Cerebellar nuclear complex (tissue), 1 donor: ENCODE results near the gene MRPL4.

Experiments used
- DNase-seq, 2 experiments: peaks; one replicate each; lab custom pipeline; 2025; lab: John Stamatoyannopoulos, UW

Gene MRPL4

GRCh38 chr19:10251792-10252694, at the start of gene MRPL4:
Gene MRPL4 (plus strand): TSS chr19:10252214. CDS start chr19:10252254, 40 bp downstream.
- peak; percentile 92 to 95 for DNase-seq

GRCh38 chr19:10203686-10204085, 48.3 kb upstream of the MRPL4 start:
- no peak for DNase-seq

GRCh38 chr19:10205636-10206035, 46.4 kb upstream of the MRPL4 start:
- DNase-seq: no peak

- no peak for DNase-seq
Observed at GRCh38 chr19:10206226-10206885, 45.7 kb upstream of the MRPL4 start.

DNA sequence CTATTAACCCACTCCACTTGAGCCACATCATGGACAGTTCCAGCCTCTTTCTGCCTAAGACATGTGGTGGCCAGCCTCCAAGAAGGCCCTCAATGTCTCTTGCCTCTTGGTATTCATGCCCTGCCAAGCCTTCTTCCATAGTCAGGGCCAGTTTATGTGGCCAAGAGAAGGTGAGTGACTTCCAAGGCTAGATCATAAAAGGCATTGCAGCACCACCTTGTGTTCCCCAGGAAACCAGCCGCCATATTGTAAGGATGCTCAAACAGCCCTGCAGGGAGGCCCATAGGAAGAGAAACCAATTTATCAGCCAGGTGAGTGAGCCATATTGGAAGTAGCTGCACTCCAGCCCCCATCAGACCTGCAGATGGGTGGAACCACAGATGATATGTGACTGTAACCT, 45.0 kb upstream of the MRPL4 start:
- DNase-seq: no peak

- DNase-seq: no peak
Observed at GRCh38 chr19:10209315-10209714, 42.7 kb upstream of the MRPL4 start.

DNA sequence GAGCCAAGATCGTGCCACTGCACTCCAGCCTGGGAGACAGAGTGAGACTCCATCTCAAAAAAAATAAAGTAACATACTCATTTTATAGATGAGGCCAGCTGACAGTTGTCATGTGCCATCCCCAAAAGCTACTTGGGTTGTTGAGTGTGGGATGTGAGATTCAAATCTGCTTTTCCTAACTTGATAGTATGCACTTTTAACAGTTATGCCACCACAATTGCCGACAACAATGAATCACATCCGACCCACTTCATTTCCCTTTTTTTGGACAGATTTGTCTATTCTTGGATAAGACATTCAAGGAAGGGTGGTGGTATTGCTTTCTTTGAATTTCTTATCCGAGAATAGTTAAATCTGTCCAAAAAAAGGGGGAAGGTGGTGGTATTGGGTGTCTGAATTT, 41.0 kb upstream of the MRPL4 start:
- DNase-seq: no peak

DNA sequence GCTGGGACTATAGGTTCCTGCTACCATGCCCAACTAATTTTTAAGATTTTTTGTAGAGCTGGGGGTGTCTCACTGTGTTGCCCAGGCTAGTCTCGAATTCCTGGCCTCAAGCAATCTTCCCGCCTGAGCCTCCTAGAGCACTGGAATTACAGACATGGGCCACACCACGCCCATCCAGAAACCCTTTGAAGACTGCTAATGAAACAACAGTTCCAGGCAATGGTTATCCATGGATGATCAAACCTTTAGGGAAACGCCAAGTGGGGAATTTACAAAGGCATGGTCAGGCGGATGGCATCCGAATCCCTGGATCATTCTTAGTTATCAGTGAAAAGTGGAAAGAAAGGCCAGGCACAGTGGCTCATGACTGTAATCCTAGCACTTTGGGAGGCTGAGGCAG, 40.3 kb upstream of the MRPL4 start:
- no peak for DNase-seq

DNA sequence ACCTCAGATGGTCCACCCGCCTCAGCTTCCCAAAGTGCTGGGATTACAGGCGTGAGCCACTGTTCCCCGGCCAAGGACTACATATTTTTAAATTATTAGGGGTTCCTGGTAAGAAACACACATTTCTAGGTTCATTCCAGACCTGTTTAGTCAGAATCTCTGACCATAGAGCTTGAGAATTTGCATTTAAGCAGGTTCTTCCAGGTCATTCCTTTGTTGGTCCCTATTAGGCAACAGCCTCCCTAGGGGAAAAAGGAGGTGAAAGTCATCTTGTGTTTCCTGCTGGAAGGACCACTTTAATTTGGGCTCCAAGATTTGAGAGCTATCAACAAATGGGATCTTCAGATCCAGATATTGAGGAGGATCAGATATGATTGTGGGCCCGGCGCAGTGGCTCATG, 37.2 kb upstream of the MRPL4 start:
- no peak for DNase-seq

DNA sequence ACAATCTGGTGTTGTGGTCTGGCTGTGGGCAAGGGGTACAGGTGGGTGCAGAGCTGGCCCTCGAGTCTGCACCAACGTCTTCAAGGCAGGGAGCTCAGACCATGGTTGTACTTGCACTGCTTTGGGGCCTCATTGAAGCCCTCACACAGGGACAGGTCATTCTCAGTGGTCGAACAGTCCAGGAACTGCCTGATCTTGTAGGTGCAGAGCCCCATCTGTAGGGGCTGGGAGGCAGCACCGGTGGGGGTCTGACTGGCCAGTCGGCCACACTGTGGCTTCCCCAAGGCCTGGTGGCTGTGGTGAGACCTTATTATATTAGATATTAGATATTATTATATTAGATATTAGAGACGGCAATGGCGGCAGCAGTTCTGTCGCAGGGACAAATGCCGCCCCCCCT, 34.9 kb upstream of the MRPL4 start:
- DNase-seq: no peak

DNA sequence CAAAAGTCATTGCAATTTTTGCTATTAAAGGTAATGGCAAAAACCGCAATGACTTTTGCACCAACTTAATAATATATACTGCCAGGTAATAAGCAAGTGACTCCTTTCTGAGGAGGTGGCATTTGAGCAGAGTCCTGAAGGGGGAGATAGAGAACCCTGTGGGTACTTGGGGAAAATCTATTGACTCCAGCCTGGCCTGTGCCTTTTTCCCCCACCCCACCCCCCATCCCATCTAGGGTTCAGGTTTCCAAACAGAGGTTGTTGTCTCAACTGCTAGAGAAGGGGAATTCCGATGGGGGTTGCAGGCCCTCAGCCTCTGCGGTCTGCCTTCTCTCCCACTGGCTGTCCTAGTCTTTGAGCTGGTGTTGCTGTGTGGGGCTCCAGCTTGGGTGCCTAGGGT, 32.3 kb upstream of the MRPL4 start:
- DNase-seq: no peak

DNA sequence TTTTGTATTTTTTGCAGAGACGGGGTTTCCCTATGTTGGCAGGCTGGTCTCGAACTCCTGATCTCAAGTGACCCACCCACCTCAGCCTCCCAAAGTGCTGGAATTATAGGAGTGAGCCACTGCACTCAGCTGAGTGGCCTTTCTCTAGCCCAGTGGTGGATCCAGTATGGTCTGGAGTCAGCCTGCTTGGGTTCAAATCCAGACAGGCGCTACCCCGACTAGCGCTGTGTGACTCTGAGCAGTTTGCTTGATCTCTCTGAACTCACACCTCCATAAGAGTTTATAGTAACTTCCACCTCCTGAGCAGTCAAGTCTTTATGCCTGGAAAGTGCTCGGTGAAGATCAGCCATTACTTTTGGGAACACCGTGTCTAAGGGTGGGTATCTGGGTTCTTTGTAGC, 31.3 kb upstream of the MRPL4 start:
- DNase-seq: no peak

- no peak for DNase-seq
Observed at GRCh38 chr19:10222201-10222890, 29.7 kb upstream of the MRPL4 start.

DNA sequence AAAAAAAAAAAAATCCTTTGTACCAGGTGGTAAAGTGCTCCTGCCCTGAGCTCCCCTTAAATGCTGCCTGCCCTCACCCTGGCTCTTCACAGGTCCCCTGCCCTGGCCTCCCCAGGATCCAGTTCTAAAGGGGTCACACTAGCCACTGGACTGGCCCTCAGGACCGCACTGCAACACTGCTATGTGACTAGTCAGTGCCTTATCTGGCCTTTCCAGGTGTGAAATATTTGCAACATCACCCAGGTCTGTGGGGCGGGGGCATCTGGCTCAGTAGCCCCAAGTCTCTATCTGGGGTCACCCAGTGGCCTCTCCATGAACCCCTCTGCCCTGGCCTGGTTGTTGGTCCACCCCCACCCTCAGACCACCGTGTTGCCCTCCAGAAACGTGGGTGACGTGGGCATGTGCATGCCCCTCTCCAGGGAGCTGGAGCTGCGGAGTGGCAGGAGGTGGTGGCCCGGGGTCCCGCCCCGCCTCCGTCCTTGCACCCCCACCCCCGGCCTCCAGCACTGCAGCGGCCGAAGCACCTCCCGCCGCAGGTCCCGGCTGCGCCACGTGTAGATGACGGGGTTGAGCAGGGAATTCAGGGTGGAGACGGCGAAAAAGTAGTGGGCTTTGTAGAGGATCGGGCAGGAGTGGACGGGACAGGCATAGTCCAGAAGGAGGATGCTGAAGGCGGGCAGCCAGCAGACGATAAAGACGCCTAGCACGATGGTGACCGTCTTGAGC, 28.4 kb upstream of the MRPL4 start:
- no peak for DNase-seq

- no peak for DNase-seq
Observed at GRCh38 chr19:10224337-10224736, 27.7 kb upstream of the MRPL4 start.

GRCh38 chr19:10226021-10226375, 26.0 kb upstream of the MRPL4 start:
- DNase-seq: no peak

DNA sequence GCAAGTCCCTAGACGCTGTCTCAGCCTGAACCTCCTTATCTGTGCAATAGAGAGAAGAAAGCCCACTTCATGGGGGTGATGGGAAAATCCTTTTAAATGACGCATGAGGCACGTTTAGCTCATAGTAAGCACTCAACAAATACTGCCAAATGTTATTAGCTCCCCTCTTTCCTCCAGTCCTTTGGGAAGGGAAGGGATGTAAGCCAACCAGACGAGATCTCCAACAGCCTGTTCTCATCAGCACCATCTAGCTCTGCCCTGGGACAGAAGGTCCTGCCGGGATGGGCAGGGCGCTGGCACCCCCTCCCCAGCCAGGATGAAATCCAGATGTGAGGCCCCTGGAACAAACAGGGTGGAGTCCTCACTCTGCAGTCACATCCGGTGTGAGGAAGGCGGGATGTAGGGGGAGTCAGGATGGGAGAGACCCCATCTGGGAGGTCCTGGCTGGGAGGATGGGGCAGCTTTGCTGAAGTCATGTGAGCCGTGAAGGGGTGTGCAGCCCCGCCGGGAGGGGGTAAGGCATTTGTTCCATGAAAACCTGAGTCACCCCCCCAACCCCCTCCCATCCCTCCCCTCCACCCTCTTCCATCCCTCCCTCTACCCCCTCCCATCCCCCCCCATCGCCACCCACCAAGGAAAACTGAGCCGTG, 25.5 kb upstream of the MRPL4 start:
- DNase-seq: no peak

- no peak for DNase-seq
Observed at GRCh38 chr19:10227026-10227971, 24.7 kb upstream of the MRPL4 start.

GRCh38 chr19:10228393-10228792, 23.6 kb upstream of the MRPL4 start:
- DNase-seq: no peak

DNA sequence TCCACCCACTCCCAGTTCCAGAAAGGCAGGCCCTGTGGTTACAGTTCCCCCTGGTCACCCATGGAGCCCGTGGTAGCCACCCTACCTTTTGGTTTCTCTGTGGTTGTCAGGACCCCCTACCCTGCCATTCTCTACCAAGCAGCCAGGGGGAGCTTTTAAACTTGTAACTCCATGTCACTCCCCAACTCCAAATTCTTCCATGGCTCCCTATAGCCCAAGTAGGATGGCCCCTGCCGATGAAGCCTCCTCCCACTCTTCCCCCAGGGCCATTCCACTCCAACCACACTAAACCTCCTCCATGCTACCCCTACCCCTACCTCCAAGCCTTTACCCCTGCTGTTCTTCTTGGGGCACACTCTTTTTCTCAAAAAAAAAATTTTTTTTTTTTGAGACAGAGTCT, 23.1 kb upstream of the MRPL4 start:
- no peak for DNase-seq
